ENCODE measurements around the gene TMEM147. TPM values are rescaled to one million over a fixed set of nuclear protein-coding genes. Genes with fewer than 3 reads are reported as not detected.

TMEM147 gene
- total and polyA plus RNA-seq, 2 donors (not counting 3 experiments of a cell fraction or from before 2014, with no cell fraction given) = 75.8 to 214 TPM

GRCh38 chr19:35559281-35559659, 13.8 kb downstream of the TMEM147 start:
- Histone ChIP-seq H2AFZ (ENCODE audit: low read depth, low read length) (no peak overlapping the region), H3K79me2 (ENCODE audit: control insufficient read depth, insufficient read depth, low read length) (no peaks in the 10 kb centered on the region), H3K9me3 (replicated peaks; ENCODE audit: control insufficient read depth, insufficient read depth, low read length) (no peaks in the 10 kb centered on the region), H3K9ac (replicated peaks; ENCODE audit: extremely low read depth, insufficient read depth, low read length) (no peak overlapping the region), H3K4me2 (ENCODE audit: insufficient read depth, low read length) (no peak overlapping the region), H3K9me1 (replicated peaks; ENCODE audit: control insufficient read depth, extremely low read depth, insufficient read depth, low read length) (no peaks in the 10 kb centered on the region), H3K4me1 (ENCODE audit: control insufficient read depth, extremely low read depth, insufficient read depth, low read length) (no peaks in the 10 kb centered on the region), H3K27ac (ENCODE audit: insufficient read depth, low read depth, low read length) (no peak overlapping the region), H3K36me3 (ENCODE audit: control insufficient read depth in 2 of 2, extremely low read depth in 1 of 2, insufficient read depth in 2 of 2, low read length in 2 of 2) (no peaks in the 10 kb centered on the region), H4K20me1 (replicated peaks; ENCODE audit: control insufficient read depth, extremely low read depth, insufficient read depth, low read length) (no peaks in the 10 kb centered on the region), H3K27me3 (ENCODE audit: control insufficient read depth in 2 of 2, insufficient read depth in 2 of 2, low read length in 2 of 2) (peaks cover 0 to 4% of the 10 kb centered on the region in 2 experiments), H3K4me3 (replicated peaks in 1 of 3; ENCODE audit: insufficient read depth in 1 of 3, low read depth in 1 of 3, low read length in 3 of 3) (no peak overlapping the region)
- DNase-seq (ENCODE audit: low read depth, low spot score) = no peak
- no TSS peak for BruUV-seq (replicated peaks)
- ChIA-PET CTCF (interaction anchor here (0.7 kb wide), 1 partner anchor 11 kb away, joined by 4 read pairs; no protein-coding TSS in a partner anchor), POLR2A (no interaction called here)
- intact Hi-C loops (cut with micrococcal nuclease) (no loop called here), dilution Hi-C loops (cut with MboI; ENCODE audit: extremely low pct_ligation_motif_present, low sequenced_read_pairs) (no loop called here)
- TF ChIP-seq EZH2 (IDR thresholded peaks at IDR 0.05; ENCODE audit: borderline replicate concordance, low read depth, low read length, severe bottlenecking) (no peak), POLR2A (IDR thresholded peaks at IDR 0.05; ENCODE audit: low read depth, low read length) (no peak), GATA2 (IDR thresholded peaks at IDR 0.05; ENCODE audit: insufficient read depth, insufficient read length, low read depth, low read length) (no peak), POLR2AphosphoS5 (IDR thresholded peaks at IDR 0.05; ENCODE audit: insufficient read depth, low read depth, low read length) (no peak), MAX (IDR thresholded peaks at IDR 0.05; ENCODE audit: insufficient read depth, insufficient read length) (no peak), JUN (IDR thresholded peaks at IDR 0.05; ENCODE audit: borderline replicate concordance, insufficient read depth, insufficient read length, low read depth) (no peak), MYC (IDR thresholded peaks at IDR 0.05; ENCODE audit: low read depth, low read length) (no peak), CTCF (IDR thresholded peaks at IDR 0.05; ENCODE audit: extremely low read depth in 1 of 2, insufficient read depth in 1 of 2, low read depth in 1 of 2, low read length in 2 of 2) (no peak), FOS (IDR thresholded peaks at IDR 0.05; ENCODE audit: borderline replicate concordance, insufficient read depth, low read length) (no peak)
- no peak for FAIRE-seq
